H9 (cell line): ENCODE data around the gene NOXA1. TPM values are rescaled to one million over a fixed set of nuclear protein-coding genes. Genes with fewer than 3 reads are reported as not detected.

Experiments used
- DNase-seq: peaks from one replicate; pipeline ENCODE4 v3.0.0-alpha.2; 2017
- H2AFZ ChIP-seq: one replicate; pipeline ENCODE4 v1.6.1; 2013; ENCODE audit warnings: mild to moderate bottlenecking, low read length, control low read depth, moderate library complexity
- H2AK5ac ChIP-seq: 2 replicates; pipeline ENCODE4 v1.6.1; 2013; ENCODE audit warnings: low read length, control low read depth, mixed read lengths; ENCODE audit not compliant: insufficient read length
- H2BK120ac ChIP-seq: one replicate; pipeline ENCODE4 v1.6.1; 2013; ENCODE audit warnings: low read depth, mild to moderate bottlenecking, low read length, control low read depth, inconsistent platforms; ENCODE audit not compliant: poor library complexity, severe bottlenecking
- H2BK12ac ChIP-seq: 2 replicates; pipeline ENCODE4 v1.6.1; 2013; ENCODE audit warnings: low read length, control low read depth, mixed read lengths, low read depth; ENCODE audit not compliant: insufficient read length
- H2BK15ac ChIP-seq: 2 replicates; pipeline ENCODE4 v1.6.1; 2013; ENCODE audit warnings: low read depth, low read length, control low read depth
- H2BK20ac ChIP-seq: one replicate; pipeline ENCODE4 v1.6.1; 2013; ENCODE audit warnings: low read depth, mild to moderate bottlenecking, low read length, control low read depth, inconsistent platforms; ENCODE audit not compliant: poor library complexity, severe bottlenecking
- H2BK5ac ChIP-seq: 2 replicates; pipeline ENCODE4 v1.6.1; 2013; ENCODE audit warnings: low read length, control low read depth, mixed read lengths; ENCODE audit not compliant: insufficient read length
- H3K14ac ChIP-seq: 2 replicates; pipeline ENCODE4 v1.6.1; 2013; ENCODE audit warnings: low read length, control low read depth; ENCODE audit not compliant: insufficient read depth
- H3K18ac ChIP-seq: 2 replicates; pipeline ENCODE4 v1.6.1; 2013; ENCODE audit warnings: low read depth, mild to moderate bottlenecking, mixed read lengths, low read length, control low read depth; ENCODE audit not compliant: insufficient read length
- H3K23ac ChIP-seq: 2 replicates; pipeline ENCODE4 v1.6.1; 2013; ENCODE audit warnings: low read length, control low read depth, mixed read lengths, low read depth; ENCODE audit not compliant: insufficient read length
- H3K23me2 ChIP-seq: 2 replicates; pipeline ENCODE4 v1.6.1; 2013; ENCODE audit warnings: low read depth, mild to moderate bottlenecking, mixed read lengths, low read length, control low read depth; ENCODE audit not compliant: insufficient read length, poor library complexity, severe bottlenecking
- H3K27ac ChIP-seq: 2 replicates; pipeline ENCODE4 v1.5.1; 2013; ENCODE audit warnings: low read length, control low read depth, mixed read lengths, low read depth; ENCODE audit not compliant: insufficient read length
- H3K27me3 ChIP-seq: 2 replicates; pipeline ENCODE4 v1.6.1; 2013; ENCODE audit warnings: low read length, control low read depth, inconsistent platforms; ENCODE audit not compliant: insufficient read depth
- H3K4ac ChIP-seq: 2 replicates; pipeline ENCODE4 v1.6.1; 2013; ENCODE audit warnings: low read depth, mild to moderate bottlenecking, control low read depth, inconsistent platforms, low read length, moderate library complexity
- H3K4me1 ChIP-seq: 2 replicates; pipeline ENCODE4 v1.6.1; 2013; ENCODE audit warnings: low read length, control low read depth, inconsistent platforms; ENCODE audit not compliant: insufficient read depth
- H3K4me2 ChIP-seq: 2 replicates; pipeline ENCODE4 v1.6.1; 2013; ENCODE audit warnings: low read length, control low read depth, mixed read lengths; ENCODE audit not compliant: insufficient read length, insufficient read depth
- H3K56ac ChIP-seq: 2 replicates; pipeline ENCODE4 v1.6.1; 2013; ENCODE audit warnings: low read depth, mild to moderate bottlenecking, mixed read lengths, low read length, control low read depth; ENCODE audit not compliant: insufficient read length
- H3K79me1 ChIP-seq: 2 replicates; pipeline ENCODE4 v1.6.1; 2013; ENCODE audit warnings: low read depth, mild to moderate bottlenecking, moderate library complexity, low read length, control low read depth, inconsistent platforms; ENCODE audit not compliant: insufficient read depth, poor library complexity, severe bottlenecking
- H3K79me2 ChIP-seq: 2 replicates; pipeline ENCODE4 v1.6.1; 2013; ENCODE audit warnings: low read length, control low read depth, inconsistent platforms; ENCODE audit not compliant: insufficient read depth
- H3K9ac ChIP-seq: 2 replicates; pipeline ENCODE4 v1.6.1; 2013; ENCODE audit warnings: low read length, control low read depth, mixed read lengths; ENCODE audit not compliant: insufficient read length; ENCODE audit errors: extremely low read depth
- H3K9me3 ChIP-seq: one replicate; pipeline ENCODE4 v1.6.1; 2013; ENCODE audit warnings: low read depth, low read length, inconsistent platforms; ENCODE audit not compliant: control insufficient read depth
- H3T11ph ChIP-seq: one replicate; pipeline ENCODE4 v1.6.1; 2013; ENCODE audit warnings: mild to moderate bottlenecking, low read length, control low read depth, inconsistent platforms
- H4K20me1 ChIP-seq: one replicate; pipeline ENCODE4 v1.6.1; 2013; ENCODE audit not compliant: control insufficient read depth, insufficient read length, insufficient read depth
- H4K5ac ChIP-seq: 2 replicates; pipeline ENCODE4 v1.6.1; 2013; ENCODE audit warnings: low read depth, mild to moderate bottlenecking, mixed read lengths, low read length, control low read depth; ENCODE audit not compliant: insufficient read length
- H4K8ac ChIP-seq: replicated peaks from 2 replicates; pipeline ENCODE4 v1.6.1; 2013; ENCODE audit warnings: low read length, control low read depth, mixed read lengths, low read depth; ENCODE audit not compliant: insufficient read length
- H4K91ac ChIP-seq: 2 replicates; pipeline ENCODE4 v1.6.1; 2013; ENCODE audit warnings: low read depth, mild to moderate bottlenecking, moderate library complexity, mixed read lengths, low read length, control low read depth; ENCODE audit not compliant: insufficient read length
- H3K27ac Mint-ChIP-seq, 3 experiments: 2 replicates in 2 of 3; 3 replicates in 1 of 3; pipeline ENCODE4 v1.8.0; 2020 to 2021; ENCODE audit warnings: mixed read lengths in 3 of 3, mild to moderate bottlenecking in 1 of 3, moderate library complexity in 1 of 3
- H3K27me3 Mint-ChIP-seq: 2 replicates; pipeline ENCODE4 v1.8.0; 2021; ENCODE audit warnings: low read depth, mild to moderate bottlenecking, moderate library complexity, mixed read lengths
- H3K36me3 Mint-ChIP-seq, 3 experiments: 2 replicates in 2 of 3; 3 replicates in 1 of 3; pipeline ENCODE4 v1.8.0; 2020 to 2021; ENCODE audit warnings: low read depth in 3 of 3, mixed read lengths in 3 of 3; ENCODE audit not compliant: insufficient read depth in 1 of 3
- H3K4me1 Mint-ChIP-seq, 2 experiments: 2 replicates each; pipeline ENCODE4 v1.8.0; 2020; ENCODE audit warnings: mixed read lengths in 2 of 2
- H3K4me3 Mint-ChIP-seq, 2 experiments: 2 replicates in 1 of 2; 3 replicates in 1 of 2; pipeline ENCODE4 v1.8.0; 2020 to 2021; ENCODE audit warnings: mild to moderate bottlenecking in 2 of 2, mixed read lengths in 2 of 2, moderate library complexity in 1 of 2
- H3K9me3 Mint-ChIP-seq, 2 experiments: 2 replicates in 1 of 2; 3 replicates in 1 of 2; pipeline ENCODE4 v1.8.0; 2020; ENCODE audit warnings: mild to moderate bottlenecking in 2 of 2, mixed read lengths in 2 of 2, moderate library complexity in 1 of 2
- CTCF ChIP-seq: fragments of 200-600 bp; sonication (generic); conservative IDR thresholded peaks from 3 replicates; pipeline ENCODE4 v1.8.0; 2021; ENCODE audit warnings: antibody characterized with exemption, mild to moderate bottlenecking
- WGBS: extraction: QIAGEN DNeasy Blood & Tissue Kit; methylation state at CpG from one replicate; pipeline ENCODE4 v1.1.7; 2013; ENCODE audit warnings: missing lambda C conversion rate, low lambda C conversion rate, mixed read lengths; ENCODE audit not compliant: insufficient read length; ENCODE audit errors: extremely low coverage; 5-methylcytosine and 5-hydroxymethylcytosine counted together
- total RNA-seq: library from RNA; stranded (reverse); gene quantifications from 2 replicates; pipeline ENCODE4 v1.2.1, GENCODE V29; 2021

The NOXA1 gene
- total RNA-seq, 1 experiment from 2014 or later = 2.0 TPM

DNA sequence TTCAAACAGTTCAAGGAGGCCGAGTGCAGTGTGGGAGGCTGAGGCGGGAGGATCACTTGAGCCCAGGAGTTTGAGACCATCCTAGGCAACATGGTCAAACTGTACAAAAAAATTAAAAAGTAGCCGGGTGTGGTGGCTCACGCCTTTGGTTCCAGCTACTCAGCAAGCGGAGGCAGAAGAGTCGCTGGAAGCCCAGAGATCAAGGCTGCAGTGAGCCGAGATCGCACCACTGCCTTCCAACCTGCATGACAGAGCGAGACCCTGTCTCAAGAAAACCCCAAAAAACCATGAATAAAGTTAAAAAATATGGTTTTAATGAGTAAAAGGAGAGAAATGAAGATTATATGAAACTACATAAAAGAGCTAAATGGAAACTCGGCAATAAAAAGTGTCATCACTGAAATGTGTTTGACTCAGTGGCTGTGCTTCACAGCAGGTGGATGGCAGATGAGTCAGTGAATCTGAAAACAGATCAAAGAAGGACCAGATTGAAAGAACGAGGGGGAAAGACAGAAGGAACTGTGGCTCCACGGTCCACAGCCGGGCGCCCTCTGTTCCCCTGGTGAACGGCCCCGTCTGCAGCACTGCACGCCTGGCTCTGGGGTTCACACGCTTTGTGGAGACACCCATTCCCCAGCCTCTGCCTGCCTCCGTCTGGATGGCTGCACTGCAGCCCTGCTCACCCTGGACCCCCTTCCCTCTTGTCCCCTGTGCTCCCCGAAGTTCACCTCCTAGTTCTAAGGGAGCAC, 25.3 kb upstream of the NOXA1 start:
- H2BK20ac ChIP-seq = no peak overlapping the region
- Mint-ChIP-seq H3K27me3 (no peaks in the 10 kb centered on the region; the same call in 1 of the 2 replicates), H3K27ac (no peak overlapping the region), H3K9me3 (peaks cover 10 to 13% of the 10 kb centered on the region in 2 experiments), H3K4me1 (no peaks in the 10 kb centered on the region), H3K4me3 (no peak overlapping the region), H3K36me3 (peaks cover 12 to 21% (median 20%) of the 10 kb centered on the region in 3 experiments)
- no peak overlapping the region for H4K91ac ChIP-seq
- H3K23ac ChIP-seq = no peak overlapping the region
- no peak overlapping the region for H2BK120ac ChIP-seq
- H3K9ac ChIP-seq = no peak overlapping the region
- no peaks in the 10 kb centered on the region for H3K9me3 ChIP-seq
- H2BK12ac ChIP-seq = no peak overlapping the region
- H3K79me1 ChIP-seq = no peaks in the 10 kb centered on the region
- H2BK15ac ChIP-seq = no peak overlapping the region
- no peak overlapping the region for H2AK5ac ChIP-seq
- H3K4me2 ChIP-seq = no peak overlapping the region
- no peak overlapping the region for H2BK5ac ChIP-seq
- H3T11ph ChIP-seq = no peak overlapping the region
- no peak overlapping the region for H3K4ac ChIP-seq
- no peak for TF ChIP-seq CTCF
- H3K14ac ChIP-seq = no peak overlapping the region
- no peak for DNase-seq
- no peak overlapping the region for H2AFZ ChIP-seq
- no peaks in the 10 kb centered on the region for H3K4me1 ChIP-seq
- no peak overlapping the region for H3K18ac ChIP-seq
- no peak overlapping the region for H3K27ac ChIP-seq
- H3K79me2 ChIP-seq = no peaks in the 10 kb centered on the region
- no peaks in the 10 kb centered on the region for H3K23me2 ChIP-seq
- no peaks in the 10 kb centered on the region for H3K27me3 ChIP-seq
- H4K5ac ChIP-seq = no peak overlapping the region
- H3K56ac ChIP-seq = no peak overlapping the region
- 100% methylated on average over 1 of the region's 20 CpGs for WGBS
- H4K8ac ChIP-seq = no peak overlapping the region
- H4K20me1 ChIP-seq = no peaks in the 10 kb centered on the region
